ENCODE measurements around the gene STARD13. TPM values are rescaled to one million over a fixed set of nuclear protein-coding genes. Genes with fewer than 3 reads are reported as not detected.

STARD13 gene
- total RNA-seq, 1 donor: 28.2 TPM

- H3K9me3 ChIP-seq (ENCODE audit: low read depth, low read length): no peaks in the 10 kb centered on the region
- H3K79me2 ChIP-seq (ENCODE audit: insufficient read depth, low read length): peaks cover 99% of the 10 kb centered on the region
- no peak overlapping the region for H2AFZ ChIP-seq (ENCODE audit: low read length)
- peak overlapping the region; percentile 66 for H3K4me3 ChIP-seq (ENCODE audit: insufficient read depth, low read length)
- H3K27me3 ChIP-seq (ENCODE audit: insufficient read depth, low read length): no peaks in the 10 kb centered on the region
- TF ChIP-seq CTCF (IDR thresholded peaks at IDR 0.05; ENCODE audit: extremely low read depth, low read depth, low read length): no peak
- H3K4me1 ChIP-seq (ENCODE audit: insufficient read depth, low read length): peaks cover 54% of the 10 kb centered on the region
- H3K4me2 ChIP-seq (ENCODE audit: insufficient read depth, low read length): peak overlapping the region; percentile 89
- peaks cover 16% of the 10 kb centered on the region for H3K36me3 ChIP-seq (ENCODE audit: insufficient read depth, low read length)
- H4K20me1 ChIP-seq (ENCODE audit: insufficient read depth, low read length): peaks cover 4% of the 10 kb centered on the region
- no peak for DNase-seq (ENCODE audit: insufficient read length, low spot score, missing footprints)
- peak overlapping the region; percentile 98 for H3K27ac ChIP-seq (ENCODE audit: low read depth, low read length)
These were observed 79.7 kb downstream of the STARD13 start for GRCh38 chr13:33205804-33206221.

- H3K4me3 ChIP-seq (ENCODE audit: insufficient read depth, low read length): peak overlapping the region; percentile 66
These were observed 80.3 kb downstream of the STARD13 start for GRCh38 chr13:33205224-33205623.

GRCh38 chr13:33204130-33204927 lies 81.2 kb downstream of the STARD13 start:
- Histone ChIP-seq H3K27me3 (ENCODE audit: insufficient read depth, low read length) (no peaks in the 10 kb centered on the region), H3K27ac (ENCODE audit: low read depth, low read length) (peak overlapping the region; percentile 98), H3K4me3 (ENCODE audit: insufficient read depth, low read length) (peak overlapping the region; percentile 66), H3K4me2 (ENCODE audit: insufficient read depth, low read length) (peak overlapping the region; percentile 89), H3K36me3 (ENCODE audit: insufficient read depth, low read length) (peaks cover 23% of the 10 kb centered on the region), H2AFZ (ENCODE audit: low read length) (no peak overlapping the region), H3K79me2 (ENCODE audit: insufficient read depth, low read length) (peaks cover 97% of the 10 kb centered on the region), H3K9me3 (ENCODE audit: low read depth, low read length) (no peaks in the 10 kb centered on the region), H4K20me1 (ENCODE audit: insufficient read depth, low read length) (peaks cover 4% of the 10 kb centered on the region), H3K4me1 (ENCODE audit: insufficient read depth, low read length) (peaks cover 62% of the 10 kb centered on the region)
- no peak for TF ChIP-seq CTCF (IDR thresholded peaks at IDR 0.05; ENCODE audit: extremely low read depth, low read depth, low read length)
- DNase-seq (ENCODE audit: insufficient read length, low spot score, missing footprints): no peak

More at GRCh38 chr13:33205224-33205623, 80.3 kb downstream of the STARD13 start:
- no peak for DNase-seq (ENCODE audit: insufficient read length, low spot score, missing footprints)
- Histone ChIP-seq H2AFZ (ENCODE audit: low read length) (no peak overlapping the region), H3K27me3 (ENCODE audit: insufficient read depth, low read length) (no peaks in the 10 kb centered on the region), H3K36me3 (ENCODE audit: insufficient read depth, low read length) (peaks cover 18% of the 10 kb centered on the region), H3K4me2 (ENCODE audit: insufficient read depth, low read length) (peak overlapping the region; percentile 89), H3K27ac (ENCODE audit: low read depth, low read length) (peak overlapping the region; percentile 98), H4K20me1 (ENCODE audit: insufficient read depth, low read length) (peaks cover 4% of the 10 kb centered on the region), H3K9me3 (ENCODE audit: low read depth, low read length) (no peaks in the 10 kb centered on the region), H3K4me1 (ENCODE audit: insufficient read depth, low read length) (peaks cover 56% of the 10 kb centered on the region), H3K79me2 (ENCODE audit: insufficient read depth, low read length) (peaks cover 97% of the 10 kb centered on the region)
- TF ChIP-seq CTCF (IDR thresholded peaks at IDR 0.05; ENCODE audit: extremely low read depth, low read depth, low read length): no peak

GRCh38 chr13:33202644-33203169 lies 82.8 kb downstream of the STARD13 start:
- no peak for DNase-seq (ENCODE audit: insufficient read length, low spot score, missing footprints)
- Histone ChIP-seq H3K36me3 (ENCODE audit: insufficient read depth, low read length) (peaks cover 17% of the 10 kb centered on the region), H3K4me2 (ENCODE audit: insufficient read depth, low read length) (no peak overlapping the region), H3K9me3 (ENCODE audit: low read depth, low read length) (no peaks in the 10 kb centered on the region), H3K4me1 (ENCODE audit: insufficient read depth, low read length) (peaks cover 50% of the 10 kb centered on the region), H3K27me3 (ENCODE audit: insufficient read depth, low read length) (no peaks in the 10 kb centered on the region), H3K4me3 (ENCODE audit: insufficient read depth, low read length) (no peak overlapping the region), H3K27ac (ENCODE audit: low read depth, low read length) (peak overlapping the region; percentile 98), H2AFZ (ENCODE audit: low read length) (no peak overlapping the region), H3K79me2 (ENCODE audit: insufficient read depth, low read length) (peaks cover 97% of the 10 kb centered on the region), H4K20me1 (ENCODE audit: insufficient read depth, low read length) (no peaks in the 10 kb centered on the region)
- no peak for TF ChIP-seq CTCF (IDR thresholded peaks at IDR 0.05; ENCODE audit: extremely low read depth, low read depth, low read length)
